Measurements from ENCODE around the gene RIMKLA. TPM values are rescaled to one million over a fixed set of nuclear protein-coding genes. Genes with fewer than 3 reads are reported as not detected.

Gene RIMKLA
- total and polyA plus RNA-seq, 10 of the 15 experiments (the other 5 are each of a cell fraction or from before 2014, with no cell fraction given): 0.01 to 0.52 (median 0.08) TPM

DNA sequence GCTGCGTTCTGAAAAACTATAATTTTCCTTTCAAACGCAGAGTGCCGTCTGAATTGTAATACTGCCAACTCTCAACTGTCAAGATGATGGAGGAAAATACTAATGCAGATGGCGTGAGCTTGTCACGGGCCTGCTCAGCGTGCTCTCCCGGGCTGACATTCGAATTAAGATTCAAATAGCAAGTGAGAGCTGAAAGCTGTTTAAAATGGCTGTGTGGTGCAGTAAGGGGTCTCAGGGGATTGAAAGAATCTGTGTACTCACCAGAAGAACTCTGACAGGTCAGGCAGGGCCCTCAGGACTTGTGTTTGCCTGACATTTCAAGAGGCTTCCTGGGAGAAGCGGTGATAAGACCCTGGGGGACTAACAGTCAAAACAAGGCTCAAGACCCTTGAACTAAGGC is 42.1 kb downstream of the RIMKLA start:
- no peaks in the 10 kb centered on the region for H4K20me1 ChIP-seq (ENCODE audit: control insufficient read depth, insufficient read depth)
- ChIA-PET POLR2A (no interaction called here), RAD21 (ENCODE audit: unreplicated experiment) (no interaction called here), CTCF (interaction anchor here (0.7 kb wide), 1 partner anchor 11 kb away, joined by 3 read pairs; no protein-coding TSS in a partner anchor), SMC1A (ENCODE audit: uncharacterized antibody, unreplicated experiment) (no interaction called here)
- in situ Hi-C loops (cut with MboI) (no loop called here), intact Hi-C loops (cut with micrococcal nuclease; ENCODE audit: unreplicated experiment) (no loop called here)
- ATAC-seq (no peak), FAIRE-seq (no peak), DNase-seq (ENCODE audit: low read depth, low spot score) (no peak)
- BruUV-seq (replicated peaks): no TSS peak
- 76% methylated on average over 9 of the region's 9 CpGs for WGBS (ENCODE audit: insufficient coverage, insufficient replicate concordance, low lambda C conversion rate, missing lambda C conversion rate)
- no peaks in the 10 kb centered on the region for H3K9me3 ChIP-seq (replicated peaks; ENCODE audit: control insufficient read depth, insufficient read depth, low read length)
- no peaks in the 10 kb centered on the region for H3K79me2 ChIP-seq (ENCODE audit: control insufficient read depth, insufficient read depth, low read length)
- no peaks in the 10 kb centered on the region for H3K36me3 ChIP-seq (ENCODE audit: control insufficient read depth in 2 of 2, insufficient read depth in 2 of 2, low read length in 1 of 2)
- no peak overlapping the region for H3K9ac ChIP-seq (ENCODE audit: control insufficient read depth, insufficient read depth, low read length)
- no peak overlapping the region for H2AFZ ChIP-seq (ENCODE audit: control insufficient read depth, low read depth, low read length)
- H3K27ac ChIP-seq (ENCODE audit: control insufficient read depth, insufficient read depth): no peak overlapping the region
- H3K4me1 ChIP-seq (ENCODE audit: control insufficient read depth, insufficient read depth, low read length): no peaks in the 10 kb centered on the region
- no peak overlapping the region for H3K4me3 ChIP-seq
- TF ChIP-seq RBBP5 (conservative IDR thresholded peaks at IDR 0.05) (no peak), PBX3 (IDR thresholded peaks at IDR 0.05; ENCODE audit: insufficient replicate concordance, low read depth, low read length) (no peak), MYC (IDR thresholded peaks at IDR 0.05; ENCODE audit: insufficient read depth, insufficient read length, insufficient replicate concordance, low read length, severe bottlenecking) (no peak), SIN3A (IDR thresholded peaks at IDR 0.05; ENCODE audit: low read depth, low read length) (no peak), SREBF1 (IDR thresholded peaks at IDR 0.05; ENCODE audit: low read length) (no peak), KAT2A (conservative IDR thresholded peaks at IDR 0.05; ENCODE audit: control insufficient read depth, low read depth, low read length) (no peak)
- TF ChIP-seq, protein P1, sequence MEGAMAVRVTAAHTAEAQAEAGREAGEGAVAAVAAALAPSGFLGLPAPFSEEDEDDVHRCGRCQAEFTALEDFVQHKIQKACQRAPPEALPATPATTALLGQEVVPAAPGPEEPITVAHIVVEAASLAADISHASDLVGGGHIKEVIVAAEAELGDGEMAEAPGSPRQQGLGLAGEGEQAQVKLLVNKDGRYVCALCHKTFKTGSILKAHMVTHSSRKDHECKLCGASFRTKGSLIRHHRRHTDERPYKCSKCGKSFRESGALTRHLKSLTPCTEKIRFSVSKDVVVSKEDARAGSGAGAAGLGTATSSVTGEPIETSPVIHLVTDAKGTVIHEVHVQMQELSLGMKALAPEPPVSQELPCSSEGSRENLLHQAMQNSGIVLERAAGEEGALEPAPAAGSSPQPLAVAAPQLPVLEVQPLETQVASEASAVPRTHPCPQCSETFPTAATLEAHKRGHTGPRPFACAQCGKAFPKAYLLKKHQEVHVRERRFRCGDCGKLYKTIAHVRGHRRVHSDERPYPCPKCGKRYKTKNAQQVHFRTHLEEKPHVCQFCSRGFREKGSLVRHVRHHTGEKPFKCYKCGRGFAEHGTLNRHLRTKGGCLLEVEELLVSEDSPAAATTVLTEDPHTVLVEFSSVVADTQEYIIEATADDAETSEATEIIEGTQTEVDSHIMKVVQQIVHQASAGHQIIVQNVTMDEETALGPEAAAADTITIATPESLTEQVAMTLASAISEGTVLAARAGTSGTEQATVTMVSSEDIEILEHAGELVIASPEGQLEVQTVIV (IDR thresholded peaks at IDR 0.05; ENCODE audit: borderline replicate concordance, partially characterized antibody): no peak
- TF ChIP-seq, protein P2, sequence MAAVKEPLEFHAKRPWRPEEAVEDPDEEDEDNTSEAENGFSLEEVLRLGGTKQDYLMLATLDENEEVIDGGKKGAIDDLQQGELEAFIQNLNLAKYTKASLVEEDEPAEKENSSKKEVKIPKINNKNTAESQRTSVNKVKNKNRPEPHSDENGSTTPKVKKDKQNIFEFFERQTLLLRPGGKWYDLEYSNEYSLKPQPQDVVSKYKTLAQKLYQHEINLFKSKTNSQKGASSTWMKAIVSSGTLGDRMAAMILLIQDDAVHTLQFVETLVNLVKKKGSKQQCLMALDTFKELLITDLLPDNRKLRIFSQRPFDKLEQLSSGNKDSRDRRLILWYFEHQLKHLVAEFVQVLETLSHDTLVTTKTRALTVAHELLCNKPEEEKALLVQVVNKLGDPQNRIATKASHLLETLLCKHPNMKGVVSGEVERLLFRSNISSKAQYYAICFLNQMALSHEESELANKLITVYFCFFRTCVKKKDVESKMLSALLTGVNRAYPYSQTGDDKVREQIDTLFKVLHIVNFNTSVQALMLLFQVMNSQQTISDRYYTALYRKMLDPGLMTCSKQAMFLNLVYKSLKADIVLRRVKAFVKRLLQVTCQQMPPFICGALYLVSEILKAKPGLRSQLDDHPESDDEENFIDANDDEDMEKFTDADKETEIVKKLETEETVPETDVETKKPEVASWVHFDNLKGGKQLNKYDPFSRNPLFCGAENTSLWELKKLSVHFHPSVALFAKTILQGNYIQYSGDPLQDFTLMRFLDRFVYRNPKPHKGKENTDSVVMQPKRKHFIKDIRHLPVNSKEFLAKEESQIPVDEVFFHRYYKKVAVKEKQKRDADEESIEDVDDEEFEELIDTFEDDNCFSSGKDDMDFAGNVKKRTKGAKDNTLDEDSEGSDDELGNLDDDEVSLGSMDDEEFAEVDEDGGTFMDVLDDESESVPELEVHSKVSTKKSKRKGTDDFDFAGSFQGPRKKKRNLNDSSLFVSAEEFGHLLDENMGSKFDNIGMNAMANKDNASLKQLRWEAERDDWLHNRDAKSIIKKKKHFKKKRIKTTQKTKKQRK (IDR thresholded peaks at IDR 0.05; ENCODE audit: low read depth, low read length): no peak
- H3K27me3 ChIP-seq (replicated peaks in 1 of 2; ENCODE audit: control insufficient read depth in 2 of 2, insufficient read depth in 2 of 2, low read length in 1 of 2): no peaks in the 10 kb centered on the region; a peak in 1 of 4 replicates
- H3K4me2 ChIP-seq (ENCODE audit: control insufficient read depth, insufficient read depth): no peak overlapping the region

All from GM12878 (cell line).